HG03558 (cell line): ENCODE measurements around the gene CEMP1.
"Not testable (repeated sequence)": the region's sequence is repeated elsewhere in the genome, so short reads cannot be mapped to it uniquely, and the experiment has no call there.

Experiments used
- ATAC-seq: cut with Tn5 transposase; IDR thresholded peaks from one replicate; pipeline ENCODE4 v1.9.1; 2021; ENCODE audit warnings: moderate number of reproducible peaks; ENCODE audit not compliant: unreplicated experiment; ENCODE audit errors: extremely low read depth

CEMP1 gene

DNA sequence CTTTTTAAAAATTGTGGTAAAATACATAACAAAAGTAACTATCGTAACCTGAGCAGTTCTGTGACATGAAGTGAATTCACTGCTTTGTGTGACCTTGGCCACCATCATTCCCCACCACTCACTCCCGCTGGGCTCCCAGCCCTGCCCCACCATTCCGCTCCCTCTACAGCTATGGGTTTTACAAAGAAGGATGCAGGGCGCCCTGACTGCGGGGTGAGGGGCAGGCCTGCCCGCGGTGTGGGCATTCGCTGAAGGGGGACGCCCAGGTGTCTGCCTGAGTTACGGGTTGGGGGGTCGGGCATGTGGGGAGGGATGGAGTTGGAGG lies at the start of gene CEMP1:
Gene CEMP1, minus strand, starts transcription at position 38 of the 325 bp plus-strand sequence. CDS start 335 bp downstream, outside the sequence.
- no peak for ATAC-seq

DNA sequence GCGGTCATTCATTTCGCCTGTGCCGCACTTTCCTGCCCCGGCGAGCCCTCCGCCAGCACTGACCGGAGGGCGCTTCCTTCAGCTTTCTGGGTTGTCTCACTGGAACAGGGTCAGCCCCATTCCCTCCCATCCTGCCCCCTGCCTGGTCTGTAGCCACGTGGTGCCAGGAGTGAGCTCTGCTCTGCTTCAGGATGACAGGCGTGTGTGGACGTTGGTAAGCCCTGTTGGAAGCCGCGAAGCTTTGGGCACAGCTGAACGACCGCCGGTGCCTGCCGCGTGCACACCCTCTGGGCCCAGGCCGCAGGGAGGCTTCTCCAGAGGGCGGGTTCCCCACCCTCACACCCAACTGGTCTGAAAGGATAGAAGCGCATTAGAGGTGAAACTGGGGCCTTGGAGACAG lies 49.6 kb upstream of the CEMP1 start:
- not testable (repeated sequence) for ATAC-seq

GRCh38 chr16:2580143-2580542 lies 48.9 kb upstream of the CEMP1 start:
- ATAC-seq = not testable (repeated sequence)

GRCh38 chr16:2578905-2579304 lies 47.7 kb upstream of the CEMP1 start:
- ATAC-seq = not testable (repeated sequence)

- ATAC-seq = not testable (repeated sequence)
Observed at GRCh38 chr16:2577044-2577443, 45.8 kb upstream of the CEMP1 start.

GRCh38 chr16:2575839-2576238 lies 44.6 kb upstream of the CEMP1 start:
- not testable (repeated sequence) for ATAC-seq

- ATAC-seq = not testable (repeated sequence)
Observed at GRCh38 chr16:2572704-2573103, 41.5 kb upstream of the CEMP1 start.

GRCh38 chr16:2568573-2568972 lies 37.4 kb upstream of the CEMP1 start:
- not testable (repeated sequence) for ATAC-seq

DNA sequence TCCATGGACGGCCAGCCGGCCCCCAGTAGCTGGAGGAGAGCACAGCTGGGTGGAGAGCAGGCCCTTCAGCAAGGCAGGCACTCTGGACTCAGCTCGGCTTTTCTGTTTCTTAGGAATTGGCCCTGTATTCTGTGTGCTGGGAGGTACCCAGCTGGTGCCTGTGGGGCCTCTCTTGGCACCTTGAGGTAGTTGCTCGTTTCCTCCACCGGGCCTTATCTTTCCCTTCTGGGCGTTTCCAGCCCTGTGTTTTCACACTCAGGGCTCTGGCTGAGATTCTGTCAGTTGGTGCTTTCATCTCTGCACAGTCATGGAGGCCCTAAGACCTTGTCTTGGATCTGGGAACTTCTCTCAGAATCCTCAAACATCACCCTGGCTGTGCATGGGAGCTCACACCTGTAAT lies 36.3 kb upstream of the CEMP1 start:
- ATAC-seq = not testable (repeated sequence)

- not testable (repeated sequence) for ATAC-seq
Observed at GRCh38 chr16:2560798-2561133, 29.6 kb upstream of the CEMP1 start.

- ATAC-seq = not testable (repeated sequence)
Observed at GRCh38 chr16:2560131-2560797, 29.1 kb upstream of the CEMP1 start.

DNA sequence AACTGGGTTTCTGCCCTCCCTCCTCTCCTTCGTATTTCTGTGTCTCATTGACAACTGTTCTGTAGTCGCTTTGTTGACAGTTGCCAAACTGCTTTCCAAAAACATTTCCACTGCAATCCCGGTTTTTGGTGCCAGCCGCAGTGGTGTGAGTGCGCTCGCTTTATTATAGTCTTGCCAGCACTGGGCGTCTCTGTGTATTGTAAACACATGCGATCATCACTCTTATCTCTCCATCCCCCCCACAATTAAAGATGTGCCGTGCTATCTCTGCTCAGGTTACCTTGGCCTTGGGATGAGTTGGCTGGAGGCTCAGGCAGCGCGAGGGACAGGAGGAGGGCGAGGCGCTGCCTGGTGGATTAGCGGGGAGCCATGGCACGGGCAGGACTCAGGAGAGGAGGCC lies 25.9 kb upstream of the CEMP1 start:
- ATAC-seq = not testable (repeated sequence)

GRCh38 chr16:2554709-2555425 lies 23.7 kb upstream of the CEMP1 start:
- not testable (repeated sequence) for ATAC-seq

DNA sequence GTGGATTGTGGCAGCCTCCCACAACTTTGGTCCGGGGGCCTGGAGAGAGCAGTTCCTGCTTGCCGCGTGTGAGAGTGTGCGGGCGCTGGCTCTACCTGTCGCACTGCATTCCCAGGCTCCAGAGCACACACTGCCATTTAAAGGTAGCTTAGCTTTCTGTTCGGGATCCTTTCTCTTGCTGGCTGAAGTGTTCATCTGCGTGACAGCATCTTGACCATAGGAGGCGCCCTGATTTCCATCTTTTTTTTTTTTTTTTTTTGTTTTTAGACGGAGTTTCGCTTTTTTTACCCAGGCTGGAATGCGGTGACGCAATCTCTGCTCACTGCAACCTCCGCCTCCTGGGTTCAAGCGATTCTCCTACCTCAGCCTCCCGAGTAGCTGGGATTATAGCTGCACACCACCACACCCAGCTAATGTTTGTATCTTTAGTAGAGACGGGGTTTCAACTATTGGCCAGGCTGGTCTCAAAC lies 20.2 kb upstream of the CEMP1 start:
- ATAC-seq = not testable (repeated sequence)

GRCh38 chr16:2550283-2550878 lies 19.2 kb upstream of the CEMP1 start:
- not testable (repeated sequence) for ATAC-seq

DNA sequence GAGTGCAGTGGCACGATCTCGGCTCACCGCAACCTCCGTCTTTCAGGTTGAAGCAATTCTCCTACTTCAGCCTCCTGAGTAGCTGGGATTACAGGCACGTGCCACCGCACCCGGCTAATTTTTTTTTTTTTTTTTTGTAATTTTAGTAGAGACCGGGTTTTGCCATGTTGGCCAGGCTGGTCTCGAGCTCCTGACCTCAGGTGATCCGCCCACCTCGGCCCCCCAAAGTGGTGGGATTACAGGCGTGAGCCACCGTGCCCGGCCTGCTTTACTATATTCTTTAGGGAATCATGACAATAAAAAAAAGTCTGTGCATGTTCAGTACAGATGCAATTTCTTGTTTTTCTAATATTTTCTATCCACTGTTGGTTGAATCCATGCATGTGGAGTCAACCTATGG lies 12.6 kb upstream of the CEMP1 start:
- ATAC-seq = not testable (repeated sequence)

GRCh38 chr16:2541409-2541808 lies 10.2 kb upstream of the CEMP1 start:
- ATAC-seq = not testable (repeated sequence)

DNA sequence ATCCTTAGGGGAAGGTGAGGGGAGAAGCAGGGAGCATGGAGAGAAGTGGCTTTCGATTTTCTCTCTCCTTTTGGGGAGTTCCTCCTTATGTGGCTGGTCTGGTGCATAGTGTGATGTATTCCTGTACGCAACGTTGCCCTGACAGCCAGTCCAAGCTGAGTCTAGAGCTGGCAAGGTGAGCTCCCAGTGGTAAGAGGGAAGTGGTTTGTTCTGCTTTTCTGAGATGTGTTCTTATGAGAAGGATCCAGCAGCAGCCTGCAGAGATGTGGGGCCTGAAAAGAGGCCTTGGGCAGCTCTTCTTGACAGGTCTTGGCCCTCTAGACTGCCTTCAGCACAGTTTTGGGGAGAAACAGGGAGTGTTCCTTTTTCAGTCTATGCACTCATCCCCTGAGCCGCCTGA lies 9.7 kb upstream of the CEMP1 start:
- ATAC-seq = not testable (repeated sequence)

- ATAC-seq = not testable (repeated sequence)
Observed at GRCh38 chr16:2539845-2540458, 8.7 kb upstream of the CEMP1 start.

DNA sequence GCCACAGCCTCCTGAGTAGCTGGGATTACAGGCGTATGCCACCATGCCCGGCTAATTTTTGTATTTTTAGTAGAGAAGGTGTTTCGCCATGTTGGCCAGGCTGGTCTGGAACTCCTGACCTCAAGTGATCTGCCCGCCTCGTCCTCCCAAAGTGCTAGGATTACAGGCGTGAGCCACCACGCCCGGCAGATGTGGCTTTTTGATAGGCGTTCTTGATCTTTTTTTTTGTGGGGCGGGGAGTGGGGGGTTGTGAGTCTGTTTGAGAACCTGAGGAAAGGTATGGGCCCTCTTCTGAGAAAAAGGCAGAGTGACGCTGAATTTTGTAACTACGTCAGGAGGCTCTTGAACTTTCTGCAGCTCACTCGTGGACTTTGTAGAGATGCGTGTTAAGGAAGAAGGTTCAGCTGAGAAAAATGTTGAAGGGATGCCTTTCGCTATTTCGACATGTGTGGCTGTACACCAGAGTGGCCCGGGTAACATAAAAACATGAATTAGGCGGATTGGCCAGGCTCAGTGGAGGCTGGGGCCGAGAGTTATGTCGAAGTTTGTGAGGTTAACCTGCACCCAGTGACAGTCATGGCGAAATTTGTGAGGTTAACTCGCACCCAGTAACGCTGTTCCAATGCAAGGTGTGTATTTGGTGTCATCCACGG lies 8.1 kb upstream of the CEMP1 start:
- not testable (repeated sequence) for ATAC-seq
